HFFc6 (cell line): ENCODE results near the gene ANKRD1. TPM values are rescaled to one million over a fixed set of nuclear protein-coding genes. Genes with fewer than 3 reads are reported as not detected.

Source experiments
- DNase-seq: peaks from one replicate; pipeline ENCODE4 v3.0.0-alpha.2; 2018
- H3K27ac Mint-ChIP-seq: 2 replicates; pipeline ENCODE4 v1.8.0; 2020; ENCODE audit warnings: mild to moderate bottlenecking, mixed read lengths
- H3K27me3 Mint-ChIP-seq: 2 replicates; pipeline ENCODE4 v1.8.0; 2021; ENCODE audit warnings: mild to moderate bottlenecking, moderate library complexity, mixed read lengths; ENCODE audit not compliant: insufficient read depth
- H3K36me3 Mint-ChIP-seq: 2 replicates; pipeline ENCODE4 v1.8.0; 2021; ENCODE audit warnings: low read depth, mixed read lengths
- H3K4me1 Mint-ChIP-seq: 2 replicates; pipeline ENCODE4 v1.8.0; 2020; ENCODE audit warnings: low read depth, mixed read lengths
- H3K4me3 Mint-ChIP-seq: 2 replicates; pipeline ENCODE4 v1.8.0; 2020; ENCODE audit warnings: mild to moderate bottlenecking, moderate library complexity, mixed read lengths
- H3K9me3 Mint-ChIP-seq: 2 replicates; pipeline ENCODE4 v1.8.0; 2020; ENCODE audit warnings: mild to moderate bottlenecking, mixed read lengths
- CTCF ChIP-seq: fragments of 200-600 bp; sonication (generic); IDR thresholded peaks from 2 replicates; pipeline ENCODE4 v1.5.0; 2021; ENCODE audit warnings: antibody characterized with exemption, mild to moderate bottlenecking
- total RNA-seq, 6 experiments: library from RNA; stranded (reverse); fragmentation: NEBNext Ultra II Directional; extraction: Animal tissue kit (Norgen Biotek cat#: 25700); gene quantifications; 2 replicates in 1 of 6; 3 replicates in 5 of 6; pipeline ENCODE4 v1.2.3, GENCODE V29; 2021

ANKRD1 gene
- total RNA-seq, 6 experiments from 2014 or later = 4.9 to 15.8 (median 5.9) TPM

GRCh38 chr10:90930971-90931871, 10.3 kb upstream of the ANKRD1 start:
- H3K4me3 Mint-ChIP-seq = peak overlapping the region; percentile 78
- no peak for TF ChIP-seq CTCF

GRCh38 chr10:90930070-90930837, 9.4 kb upstream of the ANKRD1 start:
- H3K4me3 Mint-ChIP-seq = peak overlapping the region; percentile 78
- H3K9me3 Mint-ChIP-seq = no peaks in the 10 kb centered on the region
- H3K4me1 Mint-ChIP-seq = peaks cover 71% of the 10 kb centered on the region
- no peaks in the 10 kb centered on the region; the same call in 1 of the 2 replicates for H3K27me3 Mint-ChIP-seq
- TF ChIP-seq CTCF = no peak
- peak overlapping the region; percentile 97 for H3K27ac Mint-ChIP-seq
- DNase-seq = peak; percentile 77
- no peaks in the 10 kb centered on the region for H3K36me3 Mint-ChIP-seq

More at GRCh38 chr10:90930971-90931871, 10.3 kb upstream of the ANKRD1 start:
- H3K27ac Mint-ChIP-seq = peak overlapping the region; percentile 97
- H3K36me3 Mint-ChIP-seq = no peaks in the 10 kb centered on the region
- no peaks in the 10 kb centered on the region; the same call in 1 of the 2 replicates for H3K27me3 Mint-ChIP-seq
- no peaks in the 10 kb centered on the region for H3K9me3 Mint-ChIP-seq
- peaks cover 80% of the 10 kb centered on the region for H3K4me1 Mint-ChIP-seq
- peak; percentile 91 for DNase-seq

- Mint-ChIP-seq H3K4me1 (peaks cover 64% of the 10 kb centered on the region), H3K27ac (peak overlapping the region; percentile 97)
- DNase-seq = no peak
These were observed 8.3 kb upstream of the ANKRD1 start for GRCh38 chr10:90929179-90929578.

GRCh38 chr10:90927293-90927692, 6.4 kb upstream of the ANKRD1 start:
- TF ChIP-seq CTCF = no peak
- Mint-ChIP-seq H3K27ac (no peak overlapping the region), H3K4me3 (no peak overlapping the region), H3K9me3 (no peaks in the 10 kb centered on the region), H3K36me3 (peaks cover 4% of the 10 kb centered on the region), H3K4me1 (peaks cover 66% of the 10 kb centered on the region), H3K27me3 (no peaks in the 10 kb centered on the region; the same call in 1 of the 2 replicates)
- no peak for DNase-seq

More at GRCh38 chr10:90929179-90929578, 8.3 kb upstream of the ANKRD1 start:
- H3K36me3 Mint-ChIP-seq = no peaks in the 10 kb centered on the region
- no peaks in the 10 kb centered on the region for H3K9me3 Mint-ChIP-seq
- no peaks in the 10 kb centered on the region; the same call in 1 of the 2 replicates for H3K27me3 Mint-ChIP-seq
- no peak for TF ChIP-seq CTCF
- peak overlapping the region; percentile 78; the same call in 1 of the 2 replicates for H3K4me3 Mint-ChIP-seq
